ENCODE data around the gene RXRA. TPM values are rescaled to one million over a fixed set of nuclear protein-coding genes. Genes with fewer than 3 reads are reported as not detected.
A peak's percentile ranks its signal among the peaks of the same experiment; 100 is the strongest.

RXRA gene
- total RNA-seq, 3 donors from 2014 or later, result 31.0 to 63.0 (median 31.5) TPM

- TF ChIP-seq POLR2AphosphoS5 (IDR thresholded peaks at IDR 0.05) (no peak), POLR2A (IDR thresholded peaks at IDR 0.05) (no peak)
- TF ChIP-seq, protein P1, sequence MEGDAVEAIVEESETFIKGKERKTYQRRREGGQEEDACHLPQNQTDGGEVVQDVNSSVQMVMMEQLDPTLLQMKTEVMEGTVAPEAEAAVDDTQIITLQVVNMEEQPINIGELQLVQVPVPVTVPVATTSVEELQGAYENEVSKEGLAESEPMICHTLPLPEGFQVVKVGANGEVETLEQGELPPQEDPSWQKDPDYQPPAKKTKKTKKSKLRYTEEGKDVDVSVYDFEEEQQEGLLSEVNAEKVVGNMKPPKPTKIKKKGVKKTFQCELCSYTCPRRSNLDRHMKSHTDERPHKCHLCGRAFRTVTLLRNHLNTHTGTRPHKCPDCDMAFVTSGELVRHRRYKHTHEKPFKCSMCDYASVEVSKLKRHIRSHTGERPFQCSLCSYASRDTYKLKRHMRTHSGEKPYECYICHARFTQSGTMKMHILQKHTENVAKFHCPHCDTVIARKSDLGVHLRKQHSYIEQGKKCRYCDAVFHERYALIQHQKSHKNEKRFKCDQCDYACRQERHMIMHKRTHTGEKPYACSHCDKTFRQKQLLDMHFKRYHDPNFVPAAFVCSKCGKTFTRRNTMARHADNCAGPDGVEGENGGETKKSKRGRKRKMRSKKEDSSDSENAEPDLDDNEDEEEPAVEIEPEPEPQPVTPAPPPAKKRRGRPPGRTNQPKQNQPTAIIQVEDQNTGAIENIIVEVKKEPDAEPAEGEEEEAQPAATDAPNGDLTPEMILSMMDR (IDR thresholded peaks at IDR 0.05), result no peak
- Histone ChIP-seq H3K36me3 (no peaks in the 10 kb centered on the region), H3K9me3 (no peaks in the 10 kb centered on the region), H3K4me3 (peak overlapping the region in 1 of 3 donors; percentile 6), H3K4me1 (peaks cover 52 to 56% of the 10 kb centered on the region in 2 donors), H3K27me3 (no peaks in the 10 kb centered on the region), H3K27ac (peak overlapping the region in 1 of 2 donors; percentile 97)
- intact Hi-C loops (cut with DNase I; ENCODE audit: low total_unique reads), result loop anchor here (10.0 kb wide), 1 partner anchor 1625 kb away; no protein-coding TSS in a partner anchor
- DNase-seq (ENCODE audit: low spot score in 2 of 2), result no peak
Observed at GRCh38 chr9:134379831-134380365, 53.6 kb downstream of the RXRA start.

DNA sequence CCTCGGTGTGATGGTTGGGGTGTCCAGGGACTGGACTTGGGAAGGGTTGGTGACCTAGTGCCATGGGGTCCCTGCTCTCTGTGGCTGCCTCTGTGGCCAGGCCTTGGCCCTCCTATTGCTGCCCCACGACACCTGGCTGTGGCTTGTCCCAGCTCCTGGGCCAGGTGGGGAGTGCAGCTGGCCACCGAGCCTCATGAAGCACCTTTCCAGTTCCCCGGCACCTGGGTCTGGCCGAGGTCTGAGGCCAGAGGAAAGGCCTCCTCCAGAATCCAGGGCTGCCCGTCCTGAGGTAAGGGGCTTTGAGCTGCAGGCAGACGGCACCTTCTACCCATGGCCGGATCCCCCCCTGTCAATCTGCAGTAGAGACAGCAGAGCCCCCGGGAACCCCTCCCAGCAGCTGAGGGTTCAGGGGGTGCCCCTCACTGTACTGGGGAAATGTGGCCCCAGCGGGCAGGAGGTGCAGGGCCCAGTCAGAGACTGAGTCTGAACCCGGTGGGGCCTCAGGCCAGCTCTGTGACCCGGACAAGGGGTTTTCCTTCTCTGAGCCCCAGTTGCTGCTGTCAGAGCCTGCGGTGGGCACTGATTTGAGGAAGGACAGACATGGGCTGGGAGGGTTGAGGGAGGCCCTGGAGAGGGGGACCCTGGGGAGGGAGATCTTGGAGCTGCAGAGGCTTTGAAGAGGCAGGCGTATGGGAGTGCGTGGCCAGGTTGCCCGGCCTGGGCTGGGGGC lies 54.5 kb downstream of the RXRA start:
- DNase-seq (ENCODE audit: low spot score in 2 of 2), result no peak
- intact Hi-C loops (cut with DNase I; ENCODE audit: low total_unique reads), result no loop called here
- H3K27ac ChIP-seq, result peak overlapping the region in 1 of 2 donors; percentile 38
- H3K4me3 ChIP-seq, result no peak overlapping the region
- H3K4me1 ChIP-seq, result peaks cover 52 to 55% of the 10 kb centered on the region in 2 donors
- no peaks in the 10 kb centered on the region for H3K27me3 ChIP-seq
- no peaks in the 10 kb centered on the region for H3K36me3 ChIP-seq
- no peaks in the 10 kb centered on the region for H3K9me3 ChIP-seq
- TF ChIP-seq POLR2AphosphoS5 (IDR thresholded peaks at IDR 0.05), result no peak
- TF ChIP-seq, protein P1 (IDR thresholded peaks at IDR 0.05), result no peak
- no peak for TF ChIP-seq POLR2A (IDR thresholded peaks at IDR 0.05)

DNA sequence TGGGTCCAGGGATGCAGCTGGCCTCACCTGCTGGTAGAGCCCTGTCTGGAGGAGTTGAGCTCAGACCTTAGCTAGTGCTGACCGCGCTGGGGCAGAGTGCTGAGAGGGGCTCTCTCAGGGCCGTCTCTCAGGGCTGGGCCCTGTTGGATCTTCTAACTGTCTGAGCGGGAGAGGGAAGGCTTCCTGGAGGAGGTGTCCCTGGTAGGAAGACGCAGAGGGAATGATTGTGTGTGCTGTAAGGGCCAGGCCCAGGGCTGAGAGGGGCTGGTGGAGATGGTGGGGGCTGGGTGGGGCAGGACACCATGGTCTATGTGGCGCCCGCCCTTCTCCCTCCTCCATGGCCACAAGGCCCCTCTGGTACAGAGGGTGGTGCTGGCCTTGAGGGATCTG lies 55.0 kb downstream of the RXRA start:
- Histone ChIP-seq H3K4me3 (no peak overlapping the region), H3K4me1 (peaks cover 48 to 50% of the 10 kb centered on the region in 2 donors), H3K36me3 (no peaks in the 10 kb centered on the region), H3K27ac (peak overlapping the region in 1 of 2 donors; percentile 38), H3K27me3 (no peaks in the 10 kb centered on the region), H3K9me3 (no peaks in the 10 kb centered on the region)
- no peak for DNase-seq (ENCODE audit: low spot score in 2 of 2)
- TF ChIP-seq POLR2AphosphoS5 (IDR thresholded peaks at IDR 0.05), result no peak
- TF ChIP-seq POLR2A (IDR thresholded peaks at IDR 0.05), result no peak
- TF ChIP-seq, protein P1 (IDR thresholded peaks at IDR 0.05), result no peak
- intact Hi-C loops (cut with DNase I; ENCODE audit: low total_unique reads), result no loop called here

DNA sequence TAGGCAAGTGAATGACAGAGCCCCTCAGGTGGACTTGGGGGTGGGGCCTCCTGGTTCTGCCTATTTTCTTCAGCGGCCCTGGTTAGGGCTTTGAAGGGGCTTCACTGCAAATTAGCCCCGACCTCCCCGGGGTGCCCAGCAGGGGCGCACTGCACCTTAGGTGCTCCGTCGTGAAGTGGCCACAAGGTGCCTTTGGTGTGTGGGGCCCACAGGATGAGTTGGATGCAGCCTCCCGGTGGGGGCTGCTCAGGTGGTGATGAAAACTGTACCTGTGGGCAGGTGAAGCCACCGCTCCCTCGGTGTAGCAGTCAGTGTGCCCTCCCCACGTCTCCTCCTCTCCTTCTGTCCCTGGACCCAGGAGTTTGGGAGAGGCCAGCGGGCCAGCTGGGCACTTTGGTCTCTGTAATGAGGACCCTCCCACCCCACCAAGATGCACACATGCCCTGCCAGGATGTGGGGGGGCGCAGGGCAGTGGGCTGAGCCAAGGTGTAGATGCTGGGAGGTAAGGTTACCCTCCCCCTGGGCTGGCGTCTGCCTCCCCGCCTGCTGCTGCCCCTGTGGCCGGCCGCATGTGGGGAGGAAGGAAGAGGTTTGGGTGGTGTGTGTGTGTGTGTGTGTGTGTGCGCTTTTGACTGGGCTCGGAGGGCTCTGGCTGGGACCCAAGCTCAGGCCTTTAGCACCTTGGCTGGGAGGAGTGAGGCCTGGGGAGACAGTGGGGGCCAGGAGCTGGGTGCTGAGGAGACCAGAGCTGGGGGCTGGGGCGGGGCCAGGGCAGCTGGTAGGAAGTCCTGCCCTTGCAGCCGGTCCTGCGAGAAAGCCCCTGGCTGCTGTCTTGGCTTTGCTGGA lies 55.6 kb downstream of the RXRA start:
- DNase-seq (ENCODE audit: low spot score in 2 of 2), result no peak
- peak overlapping the region in 1 of 3 donors; percentile 19 for H3K4me3 ChIP-seq

More for the DNA sequence above, 55.6 kb downstream of the RXRA start:
- H3K9me3 ChIP-seq, result no peaks in the 10 kb centered on the region
- H3K27ac ChIP-seq, result peak overlapping the region in 1 of 2 donors; percentile 10
- peaks cover 43 to 44% of the 10 kb centered on the region in 2 donors for H3K4me1 ChIP-seq
- intact Hi-C loops (cut with DNase I; ENCODE audit: low total_unique reads), result no loop called here
- H3K36me3 ChIP-seq, result no peaks in the 10 kb centered on the region
- H3K27me3 ChIP-seq, result no peaks in the 10 kb centered on the region
- TF ChIP-seq, protein P1 (IDR thresholded peaks at IDR 0.05), result no peak
- TF ChIP-seq POLR2A (IDR thresholded peaks at IDR 0.05), result no peak
- TF ChIP-seq POLR2AphosphoS5 (IDR thresholded peaks at IDR 0.05), result no peak
